Brain pericyte (primary cell): Measurements from ENCODE around the gene CPT1C.

Experiments
- DNase-seq: peaks from one replicate; pipeline ENCODE4 v3.0.0-alpha.2; 2012; ENCODE audit warnings: low read depth, low spot score

CPT1C gene

DNA sequence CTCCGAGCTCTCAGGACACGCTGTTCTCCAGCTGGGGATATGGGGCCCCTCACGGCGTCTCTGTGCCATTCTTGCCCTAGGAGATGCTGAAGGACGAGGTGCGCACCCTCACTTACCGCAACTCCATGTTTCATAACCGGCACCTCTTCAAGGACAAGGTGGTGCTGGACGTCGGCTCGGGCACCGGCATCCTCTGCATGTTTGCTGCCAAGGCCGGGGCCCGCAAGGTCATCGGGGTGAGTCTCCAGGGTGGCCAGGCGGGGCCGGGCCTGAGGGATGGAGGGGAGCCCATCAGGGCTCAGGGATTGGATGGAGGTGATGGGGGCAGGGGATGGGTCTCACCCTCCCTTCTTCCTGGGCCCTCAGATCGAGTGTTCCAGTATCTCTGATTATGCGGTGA, 9.1 kb upstream of the CPT1C start:
- DNase-seq = no peak

- no peak for DNase-seq
Observed at GRCh38 chr19:49682274-49682673, 8.6 kb upstream of the CPT1C start.

GRCh38 chr19:49683814-49684250, 7.1 kb upstream of the CPT1C start:
- DNase-seq = no peak

DNA sequence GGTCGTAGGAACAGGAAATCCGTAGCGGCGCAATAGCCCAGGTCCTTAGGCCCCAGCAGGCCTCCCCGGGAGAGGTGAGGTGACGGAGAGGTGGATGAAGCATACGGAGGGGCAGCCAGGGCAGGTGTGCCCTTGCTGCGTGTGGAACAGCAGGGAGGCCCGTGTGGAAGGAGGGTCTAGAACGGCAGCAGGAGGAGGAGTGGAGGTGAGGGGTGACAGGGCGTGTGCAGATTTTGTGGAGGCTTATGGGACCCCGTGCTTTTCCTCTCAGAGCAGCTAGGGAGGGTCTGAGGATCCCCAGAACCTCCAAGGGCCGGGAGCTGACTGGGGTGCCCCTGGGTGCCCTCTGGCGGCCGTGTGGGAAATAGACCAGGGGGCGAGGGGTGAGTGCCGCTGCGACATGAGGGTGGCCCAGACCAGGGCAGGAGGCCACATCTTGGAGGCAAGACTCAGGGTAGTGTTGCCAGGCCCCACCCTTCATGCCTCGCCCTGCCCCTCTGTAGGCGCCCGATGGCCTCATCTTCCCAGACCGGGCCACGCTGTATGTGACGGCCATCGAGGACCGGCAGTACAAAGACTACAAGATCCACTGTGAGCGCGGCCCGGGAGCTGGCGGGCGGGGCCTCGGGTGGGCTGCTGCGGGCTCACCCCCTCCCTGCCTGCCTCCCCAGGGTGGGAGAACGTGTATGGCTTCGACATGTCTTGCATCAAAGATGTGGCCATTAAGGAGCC, 6.5 kb upstream of the CPT1C start:
- DNase-seq = no peak

GRCh38 chr19:49684983-49685553, 5.8 kb upstream of the CPT1C start:
- no peak for DNase-seq

DNA sequence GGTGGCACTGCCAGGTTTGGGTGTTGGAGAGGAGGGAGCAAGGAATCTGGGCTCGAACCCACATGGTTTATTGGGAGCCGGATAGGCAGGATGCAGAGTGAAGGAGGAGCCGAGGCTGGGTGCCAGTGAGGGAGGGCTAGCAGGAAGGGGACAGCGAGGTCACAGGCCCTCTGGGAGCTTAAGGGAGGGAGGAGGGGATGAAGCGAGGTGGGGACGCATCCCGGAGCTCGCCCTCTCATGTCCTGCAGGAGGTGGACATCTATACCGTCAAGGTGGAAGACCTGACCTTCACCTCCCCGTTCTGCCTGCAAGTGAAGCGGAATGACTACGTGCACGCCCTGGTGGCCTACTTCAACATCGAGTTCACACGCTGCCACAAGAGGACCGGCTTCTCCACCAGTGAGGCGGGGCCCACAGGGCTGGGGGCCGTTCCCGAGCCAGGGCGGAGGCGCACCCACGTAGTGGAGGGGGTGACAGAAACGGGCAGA, 5.0 kb upstream of the CPT1C start:
- no peak for DNase-seq

- DNase-seq = no peak
Observed at GRCh38 chr19:49686503-49687088, 4.3 kb upstream of the CPT1C start.

DNA sequence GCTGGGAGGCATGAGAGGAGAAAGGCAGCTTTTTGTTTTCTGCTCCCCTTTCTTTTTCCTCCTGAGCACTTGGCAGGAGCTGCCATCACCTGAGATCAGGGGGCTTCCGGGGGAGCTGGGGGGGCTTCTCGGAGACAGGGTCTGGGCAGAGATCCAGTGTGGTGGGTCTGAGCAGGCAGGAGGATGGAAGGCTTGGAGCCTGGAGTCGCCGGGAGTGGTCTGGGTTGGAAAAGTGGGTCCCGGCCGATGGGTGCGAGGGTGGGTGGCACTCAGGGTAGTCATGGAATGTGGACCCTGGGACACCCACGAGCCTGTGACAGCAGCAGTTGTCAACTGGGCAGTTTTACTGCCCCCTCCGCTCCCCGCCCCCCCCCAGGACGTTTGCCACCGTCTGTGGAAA, 3.8 kb upstream of the CPT1C start:
- no peak for DNase-seq

GRCh38 chr19:49687566-49688316, 3.2 kb upstream of the CPT1C start:
- DNase-seq = no peak

DNA sequence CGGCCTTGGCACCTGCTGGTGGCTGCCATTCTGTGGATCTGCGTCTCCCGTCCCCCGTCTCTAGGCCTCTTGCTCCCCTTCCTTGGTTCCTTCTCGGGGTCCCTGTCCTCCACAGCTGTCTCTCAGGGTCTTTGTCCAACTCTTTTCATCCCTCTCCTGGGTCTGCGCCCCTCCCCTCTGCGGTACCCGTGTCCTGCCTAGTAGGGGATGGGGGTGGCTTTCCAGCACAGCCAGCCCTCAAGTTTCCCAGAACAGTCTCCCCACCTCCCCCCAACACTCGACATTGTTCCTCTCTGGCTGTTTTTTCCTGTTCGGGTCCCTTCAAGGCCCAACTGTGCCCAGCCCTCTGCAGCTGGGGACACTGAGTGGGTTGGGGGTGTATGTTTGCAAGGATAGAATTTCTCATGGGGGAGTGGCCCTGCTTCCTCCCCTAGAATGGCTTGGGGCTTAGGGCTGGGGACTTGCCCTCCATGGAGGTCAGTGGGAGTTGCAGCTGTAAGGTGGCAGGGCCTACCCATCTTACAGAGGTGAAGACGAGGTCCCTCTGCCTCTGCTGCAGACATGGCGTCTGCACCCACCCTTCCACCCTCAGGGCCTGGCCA, 2.3 kb upstream of the CPT1C start:
- no peak for DNase-seq

DNA sequence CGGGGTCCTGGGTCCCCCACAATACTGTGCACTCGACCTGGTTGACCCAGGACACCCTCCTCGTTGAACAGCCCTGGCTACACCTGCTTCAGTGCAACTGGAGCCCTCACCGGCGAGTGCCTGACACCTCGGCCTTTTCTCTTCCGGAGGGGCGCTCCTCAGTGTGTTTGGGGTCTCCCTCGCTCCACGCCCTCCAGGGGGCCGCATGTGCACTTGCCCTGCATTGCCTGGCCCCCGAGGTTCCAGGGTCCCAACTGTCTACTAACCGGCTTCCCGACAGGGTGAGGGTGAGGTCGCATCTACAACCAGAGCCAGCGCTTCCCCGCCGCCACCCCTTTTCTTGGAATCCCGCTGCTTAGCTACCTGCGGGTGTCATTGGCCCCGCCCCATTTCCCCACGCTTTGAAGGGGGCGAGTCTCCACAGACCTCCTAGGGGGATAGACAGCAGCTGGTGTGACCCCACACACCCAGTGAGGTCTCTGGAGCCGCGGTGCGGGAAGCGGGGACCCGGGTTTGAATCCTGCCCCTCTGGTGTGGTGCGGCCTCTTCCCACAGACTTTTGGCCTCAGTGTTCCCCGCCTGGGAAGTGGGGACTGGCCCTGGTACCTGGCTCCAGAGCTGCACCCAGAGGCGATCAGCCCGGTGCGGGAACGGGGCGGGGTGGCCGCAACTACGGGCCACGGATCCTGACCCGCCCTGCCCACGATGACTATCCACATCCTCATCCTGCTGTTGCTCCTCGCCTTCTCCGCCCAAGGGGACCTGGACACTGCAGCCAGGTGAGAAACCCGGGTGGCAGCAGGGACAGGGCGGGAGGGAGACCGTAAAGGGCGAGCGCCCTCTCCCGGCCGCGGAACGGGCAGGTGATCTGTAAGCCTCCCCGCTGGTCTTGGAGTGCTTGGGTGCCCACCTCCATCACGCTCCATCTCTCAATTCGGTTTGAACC, 1.5 kb upstream of the CPT1C start, which contains the start of gene ADM5:
Gene ADM5, plus strand, starts transcription at position 462 of the 946 bp plus-strand sequence. Its CDS starts 244 bp downstream, at position 706.
- DNase-seq = no peak

GRCh38 chr19:49690079-49690655, 749 bp upstream of the CPT1C start:
- DNase-seq = no peak

DNA sequence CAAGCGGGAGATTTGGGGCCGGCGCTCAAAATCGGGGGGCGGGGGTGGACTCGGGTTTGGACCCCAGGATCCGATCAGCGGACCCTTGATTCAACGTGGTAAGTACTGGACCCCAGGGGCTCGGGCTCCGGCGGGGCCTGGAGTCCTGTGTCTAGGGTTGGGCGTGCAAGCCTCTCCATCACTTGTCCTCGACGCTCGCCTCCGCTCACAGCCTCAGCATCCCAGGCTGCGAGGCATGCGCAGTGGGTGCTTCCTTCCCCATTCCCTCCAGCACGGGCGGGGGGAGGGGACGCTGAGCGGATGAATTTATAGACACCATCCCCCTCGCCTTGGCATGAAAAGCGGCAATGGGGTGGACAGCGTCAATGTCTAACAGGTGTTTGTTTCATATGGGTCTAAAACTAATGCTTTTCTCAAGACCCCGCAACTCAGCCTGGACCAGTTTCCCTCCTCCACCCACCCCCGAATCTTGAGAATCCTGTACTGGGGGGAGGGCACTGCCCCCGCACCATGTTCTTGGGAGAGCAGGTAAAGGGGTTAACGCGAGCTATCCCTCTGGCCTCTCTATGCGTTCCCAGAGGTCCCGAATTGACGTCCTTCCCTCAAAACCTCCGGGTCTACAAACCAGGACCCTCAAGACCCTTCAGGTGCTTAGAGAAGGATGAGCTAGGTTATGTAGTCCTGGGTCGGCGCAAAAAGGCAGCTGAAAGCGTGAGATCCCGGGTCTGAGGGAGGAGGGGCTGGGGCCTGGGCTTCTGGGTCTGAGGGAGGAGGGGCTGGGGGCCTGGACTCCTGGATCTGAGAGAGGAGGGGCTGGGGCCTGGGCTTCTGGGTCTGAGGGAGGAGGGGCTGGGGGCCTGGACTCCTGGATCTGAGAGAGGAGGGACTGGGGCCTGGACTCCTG, 579 bp downstream of the CPT1C start:
- no peak for DNase-seq

GRCh38 chr19:49692147-49692506, 1.2 kb downstream of the CPT1C start:
- no peak for DNase-seq

GRCh38 chr19:49696115-49696514, 5.2 kb downstream of the CPT1C start:
- no peak for DNase-seq

- no peak for DNase-seq
Observed at GRCh38 chr19:49696865-49697264, 5.9 kb downstream of the CPT1C start.

DNA sequence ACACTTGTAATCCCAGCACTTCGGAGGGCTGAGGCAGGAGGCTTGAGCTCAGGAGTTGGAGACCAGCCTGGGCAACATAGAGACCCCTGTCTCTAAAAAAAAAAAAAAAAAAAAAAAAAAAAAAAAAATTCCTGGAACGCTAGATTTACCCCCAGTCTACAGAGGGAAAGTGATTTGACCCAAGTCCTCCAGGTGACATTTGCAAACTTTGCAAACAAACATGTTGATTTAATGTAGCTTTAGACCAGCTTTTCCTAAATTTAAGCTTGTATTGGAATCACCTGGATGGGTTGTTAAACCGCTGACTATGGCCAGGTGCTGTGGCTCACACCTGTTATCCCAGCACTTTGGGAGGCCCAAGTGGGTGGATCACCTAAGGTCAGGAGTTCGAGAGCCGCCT, 8.4 kb downstream of the CPT1C start:
- no peak for DNase-seq

DNA sequence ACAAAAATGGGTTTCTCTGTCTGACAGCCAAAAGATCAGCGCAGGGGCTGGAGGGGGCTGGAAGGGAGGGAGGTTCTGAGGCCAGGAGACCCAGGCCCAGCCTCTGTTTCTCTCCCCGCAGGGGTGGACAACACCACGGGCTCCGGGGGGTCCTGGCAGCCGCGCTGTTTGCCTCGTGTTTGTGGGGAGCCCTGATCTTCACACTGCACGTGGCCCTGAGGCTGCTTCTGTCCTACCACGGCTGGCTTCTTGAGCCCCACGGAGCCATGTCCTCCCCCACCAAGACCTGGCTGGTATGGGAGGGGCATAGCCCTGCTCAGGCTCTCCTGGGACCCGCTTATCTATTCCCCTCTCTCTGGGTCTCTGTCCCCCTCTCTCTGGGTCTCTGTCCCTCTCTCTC, 9.6 kb downstream of the CPT1C start:
- no peak for DNase-seq

DNA sequence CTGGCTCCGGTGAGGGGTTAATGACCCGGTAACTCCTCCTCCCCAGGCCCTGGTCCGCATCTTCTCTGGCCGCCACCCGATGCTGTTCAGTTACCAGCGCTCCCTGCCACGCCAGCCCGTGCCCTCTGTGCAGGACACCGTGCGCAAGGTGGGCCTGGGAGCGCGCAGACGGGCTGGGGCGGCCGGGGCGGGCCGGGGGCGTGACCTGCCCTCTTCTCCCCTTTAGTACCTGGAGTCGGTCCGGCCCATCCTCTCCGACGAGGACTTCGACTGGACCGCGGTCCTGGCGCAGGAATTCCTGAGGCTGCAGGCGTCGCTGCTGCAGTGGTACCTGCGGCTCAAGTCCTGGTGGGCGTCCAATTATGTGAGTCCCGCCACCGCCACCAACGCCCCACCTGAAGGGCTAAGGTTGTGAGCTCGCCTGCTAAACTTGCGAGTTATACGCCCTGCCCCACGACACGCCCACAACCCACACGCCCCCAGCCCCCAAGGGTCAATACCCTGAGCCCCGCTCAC, 10.4 kb downstream of the CPT1C start:
- DNase-seq = no peak
